ENCODE measurements around the gene TMEM87B. TPM values are rescaled to one million over a fixed set of nuclear protein-coding genes. Genes with fewer than 3 reads are reported as not detected.

Gene TMEM87B
- total and polyA plus RNA-seq, 2 of the 4 experiments (the other 2 are of a cell fraction) = 6.3 to 12.5 TPM

- H4K8ac ChIP-seq (ENCODE audit: low read depth in 2 of 2, low read length in 2 of 2) = no peak overlapping the region
- no CpG with 5 or more reads among the region's 1 CpG for WGBS, 2 experiments (ENCODE audit: extremely low coverage in 2 of 2, insufficient read length in 1 of 2)
- H3K4ac ChIP-seq (ENCODE audit: low read depth, low read length) = no peak overlapping the region
- H3K9ac ChIP-seq (ENCODE audit: low read depth, low read length) = no peak overlapping the region
- no peak overlapping the region for H2AFZ ChIP-seq (replicated peaks; ENCODE audit: low read length, poor library complexity)
- H3K4me2 ChIP-seq (ENCODE audit: low read depth, low read length) = no peak overlapping the region
- H2BK5ac ChIP-seq (ENCODE audit: low read depth, low read length, poor library complexity, severe bottlenecking) = no peak overlapping the region
- H2AK5ac ChIP-seq (ENCODE audit: low read depth, low read length) = no peak overlapping the region
- no TSS peak for BruUV-seq (replicated peaks)
- H2BK20ac ChIP-seq (ENCODE audit: low read depth, low read length) = no peak overlapping the region
- H2AK9ac ChIP-seq (replicated peaks; ENCODE audit: low read depth, low read length, poor library complexity) = no peak overlapping the region
- TF ChIP-seq CEBPB (IDR thresholded peaks at IDR 0.05; ENCODE audit: low read depth, low read length) (no peak), CTCF (conservative IDR thresholded peaks at IDR 0.05; ENCODE audit: low read depth, low read length) (no peak), SMC3 (IDR thresholded peaks at IDR 0.05; ENCODE audit: low read depth, low read length) (no peak), NFE2L2 (IDR thresholded peaks at IDR 0.05; ENCODE audit: low read depth, low read length) (no peak), BHLHE40 (IDR thresholded peaks at IDR 0.05; ENCODE audit: low read depth, low read length) (no peak), ELK1 (IDR thresholded peaks at IDR 0.05; ENCODE audit: borderline replicate concordance, low read depth, low read length) (no peak), RAD21 (IDR thresholded peaks at IDR 0.05; ENCODE audit: low read length) (no peak), RCOR1 (IDR thresholded peaks at IDR 0.05; ENCODE audit: insufficient replicate concordance, low read length) (no peak), MXI1 (IDR thresholded peaks at IDR 0.05; ENCODE audit: borderline replicate concordance, low read depth, low read length) (no peak), USF2 (IDR thresholded peaks at IDR 0.05; ENCODE audit: low read depth, low read length) (no peak), MAFK (IDR thresholded peaks at IDR 0.05; ENCODE audit: low read depth, low read length) (no peak), RFX5 (IDR thresholded peaks at IDR 0.05; ENCODE audit: low read depth, low read length) (no peak), FOS (IDR thresholded peaks at IDR 0.05; ENCODE audit: low read depth, low read length) (no peak), POLR2A (IDR thresholded peaks at IDR 0.05; ENCODE audit: low read depth, low read length) (no peak), CHD1 (IDR thresholded peaks at IDR 0.05; ENCODE audit: low read depth, low read length) (no peak), MAZ (IDR thresholded peaks at IDR 0.05; ENCODE audit: borderline replicate concordance, low read depth, low read length) (no peak)
- no peaks in the 10 kb centered on the region for H4K20me1 ChIP-seq (ENCODE audit: insufficient read depth, low read length)
- in situ Hi-C loops (cut with MboI; ENCODE audit: low sequenced_read_pairs) (no loop called here), dilution Hi-C loops (cut with HindIII; ENCODE audit: low sequenced_read_pairs, unreplicated experiment) (no loop called here), intact Hi-C loops (cut with micrococcal nuclease) (no loop called here)
- POLR2A ChIA-PET (ENCODE audit: unreplicated experiment) = no interaction called here
- no peak overlapping the region for H3K56ac ChIP-seq (ENCODE audit: extremely low read depth, insufficient read depth, low read length)
- 0 out of 2 replicates have a peak, but pooled peaks cover 1% of the 10 kb centered on the region for H3K9me3 ChIP-seq (ENCODE audit: control insufficient read depth, insufficient read depth, low read length)
- H3K14ac ChIP-seq (replicated peaks; ENCODE audit: low read depth, low read length) = no peak overlapping the region
- CTCF ChIA-PET = interaction anchor here (0.6 kb wide), 1 partner anchor 141 kb away, joined by 3 read pairs; no protein-coding TSS in a partner anchor
- H2BK15ac ChIP-seq (ENCODE audit: low read depth, low read length) = no peak overlapping the region
- no peak overlapping the region for H2BK120ac ChIP-seq (ENCODE audit: low read depth, low read length)
- DNase-seq (no peak), ATAC-seq (ENCODE audit: low read depth) (no peak)
- no peaks in the 10 kb centered on the region for H3K36me3 ChIP-seq (ENCODE audit: control insufficient read depth, insufficient read depth, low read length)
- H3K79me1 ChIP-seq (ENCODE audit: low read depth in 1 of 2, low read length in 2 of 2) = no peaks in the 10 kb centered on the region
- no peaks in the 10 kb centered on the region for H3K27me3 ChIP-seq (ENCODE audit: control insufficient read depth, insufficient read depth, low read length)
- H3K4me3 ChIP-seq (ENCODE audit: insufficient read depth, low read depth, low read length) = no peak overlapping the region
- H3K18ac ChIP-seq (ENCODE audit: low read depth, low read length) = no peak overlapping the region
- no peak overlapping the region for H4K5ac ChIP-seq (ENCODE audit: low read depth, low read length)
- H3K4me1 ChIP-seq (ENCODE audit: control insufficient read depth, insufficient read depth, low read length) = peaks cover 3% of the 10 kb centered on the region; the same call in 1 of the 2 replicates
- H3K23ac ChIP-seq (ENCODE audit: low read depth, low read length) = no peak overlapping the region
- no peaks in the 10 kb centered on the region; the same call in 1 of the 2 replicates for H3K9me1 ChIP-seq (ENCODE audit: insufficient read depth, low read length)
- H4K91ac ChIP-seq (ENCODE audit: insufficient read depth, low read depth, low read length) = no peak overlapping the region
- no peak overlapping the region for H3K27ac ChIP-seq (ENCODE audit: insufficient read depth, low read length)
These were observed 19.3 kb upstream of the TMEM87B start for GRCh38 chr2:112035786-112036185.

Data from IMR-90 (cell line).